GM12878 (cell line): Measurements from ENCODE around the gene BCKDHB. TPM values are rescaled to one million over a fixed set of nuclear protein-coding genes. Genes with fewer than 3 reads are reported as not detected.

Experiments used
- BCL11A ChIP-seq: IDR thresholded peaks from 2 replicates; pipeline ENCODE4 v1.6.1; 2011; ENCODE audit warnings: low read depth, low read length
- BCLAF1 ChIP-seq: fragments of 450-650 bp; IDR thresholded peaks from 2 replicates; pipeline ENCODE4 v1.6.1; 2017; ENCODE audit warnings: antibody characterized with exemption, mild to moderate bottlenecking, moderate library complexity
- CEBPZ ChIP-seq: fragments of 150-350 bp; IDR thresholded peaks from 2 replicates; pipeline ENCODE4 v1.6.1; 2016; ENCODE audit warnings: low read depth, low read length
- MYC ChIP-seq: IDR thresholded peaks from 2 replicates; pipeline ENCODE4 v1.6.1; 2011; ENCODE audit warnings: mild to moderate bottlenecking, low read length, moderate library complexity, inconsistent platforms; ENCODE audit not compliant: insufficient read depth, insufficient replicate concordance, insufficient read length, severe bottlenecking
- NRF1 ChIP-seq: conservative IDR thresholded peaks from 2 replicates; pipeline ENCODE4 v1.6.1; 2011; ENCODE audit warnings: mild to moderate bottlenecking, low read depth, low read length, improper control_type of control experiment
- POLR2A ChIP-seq: IDR thresholded peaks from 2 replicates; pipeline ENCODE4 v1.6.1; 2011; ENCODE audit warnings: low read depth, mild to moderate bottlenecking, low read length
- STAT1 ChIP-seq: fragments of 450-650 bp; conservative IDR thresholded peaks from 2 replicates; pipeline ENCODE4 v1.6.1; 2014; ENCODE audit warnings: antibody characterized with exemption, mild to moderate bottlenecking
- SUZ12 ChIP-seq: fragments of 200-600 bp; sonication (generic); IDR thresholded peaks from one replicate; pipeline ENCODE4 v1.6.1; 2018; ENCODE audit warnings: antibody characterized with exemption, mild to moderate bottlenecking; ENCODE audit not compliant: unreplicated experiment
- WRNIP1 ChIP-seq: IDR thresholded peaks from 2 replicates; pipeline ENCODE4 v1.6.1; 2011; ENCODE audit warnings: low read depth, low read length, improper control_type of control experiment, borderline replicate concordance
- ZBTB33 ChIP-seq: fragments of 450-650 bp; IDR thresholded peaks from 2 replicates; pipeline ENCODE4 v1.6.1; 2017; ENCODE audit warnings: mild to moderate bottlenecking
- polyA plus RNA-seq, 11 experiments: library from polyadenylated mRNA; depleted of rRNA in 4 of 11; unstranded in 6 of 11; stranded (reverse) in 5 of 11; fragments of >200 nt; fragmentation: Nextera tagmentation in 4 of 11; fragmentation: Illumina TruSeq in 1 of 11; extraction: Ambion mirVana in 4 of 11; extraction: Trizol in 1 of 11; gene quantifications; 1 replicate in 1 of 11; 2 replicates in 10 of 11; pipeline versions ENCODE4 v1.2.1 to v1.2.3, GENCODE V29; 2011 to 2016; ENCODE audit warnings: inconsistent platforms in 2 of 11, missing spikeins in 2 of 11, low read depth in 1 of 11
- total RNA-seq, 4 experiments: library from RNA; depleted of rRNA in 3 of 4; stranded (reverse); fragments of >200 nt in 3 of 4; fragmentation: Illumina TruSeq in 1 of 4; extraction: Trizol in 1 of 4; gene quantifications; 2 replicates each; pipeline versions ENCODE4 v1.2.1 to v1.2.3, GENCODE V29; 2013 to 2021

The BCKDHB gene
- total and polyA plus RNA-seq, 10 of the 15 experiments (the other 5 are each of a cell fraction or from before 2014, with no cell fraction given), result 12.9 to 57.1 (median 25.3) TPM

GRCh38 chr6:80356545-80356944 is 250.1 kb downstream of the BCKDHB start (continued):
- TF ChIP-seq BCLAF1 (no peak), STAT1 (no peak), WRNIP1 (no peak), MYC (no peak), NRF1 (no peak), ZBTB33 (no peak), BCL11A (no peak), POLR2A (no peak), CEBPZ (no peak), SUZ12 (no peak)
